A549 treated with AZD9567 at 1 μM for 4 hours (cell line): Measurements from ENCODE around the gene DRG2. TPM values are rescaled to one million over a fixed set of nuclear protein-coding genes. Genes with fewer than 3 reads are reported as not detected.

ENCODE experiments used
- total RNA-seq: library from RNA; stranded (reverse); fragments of 200-300 nt; extraction: Qiagen RNA extraction; gene quantifications from 5 replicates; pipeline ENCODE4 v1.2.3, GENCODE V29; 2022; ENCODE audit not compliant: insufficient read depth

Gene DRG2, protein sequence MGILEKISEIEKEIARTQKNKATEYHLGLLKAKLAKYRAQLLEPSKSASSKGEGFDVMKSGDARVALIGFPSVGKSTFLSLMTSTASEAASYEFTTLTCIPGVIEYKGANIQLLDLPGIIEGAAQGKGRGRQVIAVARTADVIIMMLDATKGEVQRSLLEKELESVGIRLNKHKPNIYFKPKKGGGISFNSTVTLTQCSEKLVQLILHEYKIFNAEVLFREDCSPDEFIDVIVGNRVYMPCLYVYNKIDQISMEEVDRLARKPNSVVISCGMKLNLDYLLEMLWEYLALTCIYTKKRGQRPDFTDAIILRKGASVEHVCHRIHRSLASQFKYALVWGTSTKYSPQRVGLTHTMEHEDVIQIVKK
- total RNA-seq, result 49.2 to 63.9 TPM (median 52.7 TPM) in 5 replicates

DNA sequence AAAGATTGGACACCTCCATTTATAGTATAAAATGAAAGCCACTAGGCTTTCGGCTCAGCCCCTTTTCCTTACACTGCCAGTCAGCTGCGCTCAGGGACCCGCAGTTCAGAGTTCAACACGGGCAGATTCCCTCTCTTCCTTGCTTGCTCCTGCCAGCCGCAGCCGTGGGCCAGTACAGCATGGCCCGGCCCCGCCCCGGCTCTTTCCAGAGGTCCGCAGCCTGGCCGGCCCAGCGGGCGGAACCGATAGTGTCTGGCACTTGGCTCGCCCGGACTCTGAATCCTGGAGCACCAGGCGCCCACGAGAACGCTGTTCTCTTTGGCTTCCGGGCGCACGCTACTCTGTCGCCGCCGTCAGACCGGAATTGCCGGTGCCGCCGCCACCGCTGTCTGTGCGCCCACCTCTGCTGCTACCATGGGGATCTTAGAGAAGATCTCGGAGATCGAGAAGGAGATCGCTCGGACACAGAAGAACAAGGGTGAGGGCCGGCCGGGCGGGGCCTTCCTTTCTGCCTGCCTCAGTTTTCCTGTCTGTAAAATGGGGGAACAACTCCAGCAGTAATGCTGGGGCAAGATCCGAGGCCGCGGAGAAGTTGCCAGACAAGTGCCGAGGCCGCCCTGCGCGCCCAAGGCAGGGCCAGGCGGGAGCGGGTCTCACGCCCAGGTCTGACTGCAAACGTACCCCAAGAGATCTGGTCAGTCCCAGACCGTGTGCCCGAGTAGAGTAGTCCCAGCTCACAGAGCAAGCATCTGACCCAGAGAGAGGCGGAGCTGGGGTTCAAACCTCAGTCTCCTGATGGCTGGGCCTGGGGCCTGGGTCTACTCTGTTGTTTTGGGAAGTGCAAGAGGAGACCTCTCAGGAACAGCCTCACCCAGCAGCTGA lies at the start of gene DRG2:
Gene DRG2, plus strand, starts transcription at position 339 of the 882 bp plus-strand sequence. Its CDS starts 76 bp downstream, at position 415.

DNA sequence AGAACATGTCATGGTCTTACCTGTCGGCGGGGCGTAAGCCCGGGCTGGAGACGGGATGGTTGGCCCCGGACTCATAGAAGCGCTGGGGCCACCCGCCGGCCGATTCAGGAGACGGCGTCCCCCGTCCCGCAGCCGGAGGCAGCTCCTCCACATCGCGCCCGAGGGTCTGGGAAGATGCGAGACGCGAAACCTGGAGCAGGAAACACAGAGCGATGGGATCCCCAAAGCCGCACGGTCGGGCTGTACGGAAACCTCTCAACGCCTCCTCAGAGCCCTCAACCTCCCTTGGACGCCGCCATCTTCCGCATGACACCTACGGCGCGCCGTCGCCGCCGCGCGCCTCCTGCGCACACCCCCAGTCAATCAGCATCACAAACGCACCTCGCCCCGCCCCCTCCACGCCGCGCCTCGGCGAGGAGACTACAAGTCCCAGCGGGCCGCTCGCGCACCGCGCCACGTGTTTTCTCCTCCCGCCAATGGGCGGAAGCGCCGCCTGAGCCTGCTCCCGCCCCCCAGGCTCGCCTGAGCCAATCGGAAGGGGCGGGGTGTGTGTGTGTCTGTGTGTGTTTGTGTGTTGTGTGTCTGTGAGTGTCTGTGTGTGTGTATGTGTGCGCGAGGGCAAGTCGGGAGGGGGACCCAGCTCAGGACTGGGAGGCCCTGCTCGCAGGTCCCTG lies 48.8 kb upstream of the DRG2 start, which contains the start of the genes ATPAF2 and GID4:
Gene ATPAF2, minus strand, starts transcription at position 308 of the 674 bp plus-strand sequence. Its CDS starts 155 bp downstream, at position 153.
Gene GID4, plus strand, starts transcription at position 548 of the 674 bp plus-strand sequence. Its CDS starts 57 bp downstream, at position 605.

GRCh38 chr17:18108401-18109312 lies 20.9 kb downstream of the DRG2 start, which contains the start of gene MYO15A:
TSS of gene MYO15A (plus strand) at chr17:18108756. CDS start at chr17:18118801, 10,045 bp downstream.

Other genes starting within 250 kb of the DRG2 start
- gene TOM1L2, start 115.5 kb upstream of the DRG2 start, total RNA-seq, result 18.7 to 22.0 TPM (median 20.2 TPM) in 5 replicates
- gene DRC3, start 115.1 kb upstream of the DRG2 start, total RNA-seq, result 1.6 to 2.4 TPM (median 1.8 TPM) in 4 of 5 replicates, not detected in the other
- 26.8 to 31.6 TPM (median 29.2 TPM) in 5 replicates for gene ATPAF2, start 48.8 kb upstream of the DRG2 start, total RNA-seq
- 7.8 to 11.8 TPM (median 10.2 TPM) in 5 replicates for gene GID4, start 48.5 kb upstream of the DRG2 start, total RNA-seq
- 0.22 to 0.37 TPM (median 0.30 TPM) in 4 of 5 replicates, not detected in the other for gene MYO15A, start 20.8 kb downstream of the DRG2 start, total RNA-seq
- gene ALKBH5, start 95.9 kb downstream of the DRG2 start, total RNA-seq, result 45.9 to 58.9 TPM (median 47.2 TPM) in 5 replicates
- gene LLGL1, start 137.7 kb downstream of the DRG2 start, total RNA-seq, result 13.6 to 18.4 TPM (median 16.7 TPM) in 5 replicates
- 258 to 319 TPM (median 265 TPM) in 5 replicates for gene FLII, start 170.8 kb downstream of the DRG2 start, total RNA-seq
- gene MIEF2, start 172.7 kb downstream of the DRG2 start, total RNA-seq, result 7.8 to 12.3 TPM (median 11.3 TPM) in 5 replicates
- 38.4 to 43.9 TPM (median 39.2 TPM) in 5 replicates for gene TOP3A, start 227.0 kb downstream of the DRG2 start, total RNA-seq
- gene SMCR8, start 227.3 kb downstream of the DRG2 start, total RNA-seq, result 13.9 to 15.9 TPM (median 15.4 TPM) in 5 replicates